Thyroid gland (tissue), 4 donors: Measurements from ENCODE around the gene ARL8B. TPM values are rescaled to one million over a fixed set of nuclear protein-coding genes. Genes with fewer than 3 reads are reported as not detected.

Experiments
- DNase-seq, 2 donors: peaks; one replicate each; pipeline ENCODE4 v3.0.0-alpha.2; 2019
- H3K27ac ChIP-seq, 3 donors: fragments of 200-600 bp; sonication (generic); 1 replicate in 2 of 3; 2 replicates in 1 of 3; pipeline ENCODE4 v1.5.1; 2016 to 2019; ENCODE audit warnings: mild to moderate bottlenecking in 1 of 3, moderate library complexity in 1 of 3
- H3K27me3 ChIP-seq: fragments of 200-600 bp; sonication (generic); one replicate; pipeline ENCODE4 v1.5.1; 2019
- H3K36me3 ChIP-seq, 2 donors: fragments of 200-600 bp; sonication (generic); one replicate each; pipeline ENCODE4 v1.5.1; 2016 to 2019
- H3K4me1 ChIP-seq, 2 donors: fragments of 200-600 bp; sonication (generic); one replicate each; pipeline ENCODE4 v1.5.1; 2017 to 2019
- H3K4me3 ChIP-seq, 3 donors: fragments of 200-600 bp; sonication (generic); replicated peaks in 1 of 3; 1 replicate in 2 of 3; 2 replicates in 1 of 3; pipeline ENCODE4 v1.5.1; 2016; ENCODE audit warnings: mild to moderate bottlenecking in 1 of 3
- H3K9me3 ChIP-seq: fragments of 200-600 bp; sonication (generic); one replicate; pipeline ENCODE4 v1.5.1; 2017
- CTCF ChIP-seq, 6 experiments: fragments of 200-600 bp in 3 of 6; fragments of 450-650 bp in 3 of 6; sonication (generic) in 3 of 6; IDR thresholded peaks; one replicate each; pipeline ENCODE4 v1.5.1; 2016 to 2019; ENCODE audit warnings: antibody characterized with exemption in 6 of 6, mild to moderate bottlenecking in 2 of 6, inconsistent platforms in 1 of 6, moderate library complexity in 1 of 6
- POLR2A ChIP-seq, 2 donors: fragments of 450-650 bp; IDR thresholded peaks; one replicate each; pipeline ENCODE4 v1.6.1; 2017; ENCODE audit warnings: antibody characterized with exemption in 2 of 2, mild to moderate bottlenecking in 2 of 2, moderate library complexity in 1 of 2
- WGBS, 2 donors: methylation state at CpG; one replicate each; pipeline ENCODE4 v1.1.5; 2017; 5-methylcytosine and 5-hydroxymethylcytosine counted together
- intact Hi-C: fragments of 100-400 bp; cut with DNase I; formaldehyde crosslinking; loops from one replicate; pipeline ENCODE4 v1.15.1; 2023
- total RNA-seq, 4 donors: library from RNA; depleted of rRNA; stranded (reverse); fragments of >200 nt; gene quantifications; one replicate each; pipeline ENCODE4 v1.2.3, GENCODE V29; 2016

Gene ARL8B
- total RNA-seq, 4 donors from 2014 or later, result 51.2 to 75.9 (median 65.3) TPM

DNA sequence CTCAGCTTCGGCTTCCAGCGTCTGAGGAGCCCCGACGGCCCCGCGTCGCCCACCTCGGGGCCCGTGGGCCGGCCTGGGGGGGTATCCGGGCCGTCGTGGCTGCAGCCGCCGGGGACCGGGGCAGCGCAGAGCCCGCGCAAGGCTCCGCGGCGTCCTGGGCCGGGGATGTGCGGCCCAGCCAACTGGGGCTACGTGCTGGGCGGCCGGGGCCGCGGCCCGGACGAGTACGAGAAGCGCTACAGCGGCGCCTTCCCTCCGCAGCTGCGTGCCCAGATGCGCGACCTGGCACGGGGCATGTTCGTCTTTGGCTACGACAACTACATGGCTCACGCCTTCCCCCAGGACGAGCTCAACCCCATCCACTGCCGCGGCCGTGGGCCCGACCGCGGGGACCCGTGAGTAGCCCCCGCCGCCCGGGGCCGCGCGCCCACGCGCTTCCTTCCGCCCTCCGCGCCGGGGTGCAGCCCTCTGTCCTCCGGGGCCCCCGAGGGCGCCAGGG, 65.9 kb downstream of the ARL8B start:
- H3K27me3 ChIP-seq, result no peaks in the 10 kb centered on the region
- H3K36me3 ChIP-seq, result no peaks in the 10 kb centered on the region
- DNase-seq, result peak; percentile 28 to 37
- WGBS, 2 donors, result 0% methylated on average over 3 of the region's 66 CpGs; no CpG with 5 or more reads in 1 of the 2 donors
- H3K4me1 ChIP-seq, result peaks cover 19 to 47% of the 10 kb centered on the region in 2 donors
- peak overlapping the region; percentile 73 to 97 (median 87) for H3K27ac ChIP-seq
- H3K9me3 ChIP-seq, result no peaks in the 10 kb centered on the region
- TF ChIP-seq POLR2A (IDR thresholded peaks at IDR 0.05) (no peak), CTCF (IDR thresholded peaks at IDR 0.05) (no peak)
- H3K4me3 ChIP-seq, result peak overlapping the region; percentile 65 to 100 (median 95)
- intact Hi-C loops, result loop anchor here (5.0 kb wide), 1 partner anchor 66 kb away; the partner anchor contains the start of gene ARL8B

GRCh38 chr3:5188419-5189221, 66.5 kb downstream of the ARL8B start:
- peak in 1 of 2 donors; percentile 14 for DNase-seq
- no peak for TF ChIP-seq CTCF (IDR thresholded peaks at IDR 0.05)
- intact Hi-C loops, result loop anchor here (5.0 kb wide), 1 partner anchor 66 kb away; the partner anchor contains the start of gene ARL8B
- peak overlapping the region; percentile 65 to 100 (median 95) for H3K4me3 ChIP-seq
- no peaks in the 10 kb centered on the region for H3K9me3 ChIP-seq
- peak overlapping the region; percentile 73 to 97 (median 87) for H3K27ac ChIP-seq
- 1 to 5% methylated on average over 10 to 11 of the region's 26 CpGs for WGBS, 2 donors
- H3K27me3 ChIP-seq, result no peaks in the 10 kb centered on the region
- H3K36me3 ChIP-seq, result no peaks in the 10 kb centered on the region
- peaks cover 19 to 47% of the 10 kb centered on the region in 2 donors for H3K4me1 ChIP-seq

- intact Hi-C loops, result no loop called here
Measured at GRCh38 chr3:5190147-5190791, 68.2 kb downstream of the ARL8B start.

GRCh38 chr3:5191555-5192304, 69.6 kb downstream of the ARL8B start:
- peaks cover 21 to 35% of the 10 kb centered on the region in 2 donors for H3K4me1 ChIP-seq
- no peak overlapping the region for H3K4me3 ChIP-seq
- TF ChIP-seq CTCF (IDR thresholded peaks at IDR 0.05) (no peak), POLR2A (IDR thresholded peaks at IDR 0.05) (no peak)
- no peaks in the 10 kb centered on the region for H3K9me3 ChIP-seq
- DNase-seq, result no peak
- no peaks in the 10 kb centered on the region for H3K27me3 ChIP-seq
- H3K36me3 ChIP-seq, result no peaks in the 10 kb centered on the region
- H3K27ac ChIP-seq, result no peak overlapping the region
- WGBS, 2 donors, result 80 to 81% methylated on average over 5 of the region's 5 CpGs
- intact Hi-C loops, result no loop called here

More at GRCh38 chr3:5190147-5190791, 68.2 kb downstream of the ARL8B start:
- TF ChIP-seq CTCF (IDR thresholded peaks at IDR 0.05) (no peak), POLR2A (IDR thresholded peaks at IDR 0.05) (no peak)
- H3K36me3 ChIP-seq, result no peaks in the 10 kb centered on the region
- H3K4me3 ChIP-seq, result no peak overlapping the region
- no peak for DNase-seq
- no peak overlapping the region for H3K27ac ChIP-seq
- WGBS, 2 donors, result 72 to 77% methylated on average over 7 of the region's 7 CpGs
- peaks cover 25 to 47% of the 10 kb centered on the region in 2 donors for H3K4me1 ChIP-seq
- no peaks in the 10 kb centered on the region for H3K27me3 ChIP-seq
- H3K9me3 ChIP-seq, result no peaks in the 10 kb centered on the region
